ENCODE measurements around the gene LST1. TPM values are rescaled to one million over a fixed set of nuclear protein-coding genes. Genes with fewer than 3 reads are reported as not detected.

LST1 gene
- total and polyA plus RNA-seq, 9 donors: 3.8 to 34.0 (median 8.6) TPM

- H3K36me3 ChIP-seq: peaks cover 3% of the 10 kb centered on the region
- no peak overlapping the region for H3K27ac ChIP-seq
- intact Hi-C loops (cut with DNase I): no loop called here
- no peak for TF ChIP-seq EP300 (IDR thresholded peaks at IDR 0.05)
- TF ChIP-seq POLR2A (IDR thresholded peaks at IDR 0.05): no peak
- no peak for TF ChIP-seq CTCF (IDR thresholded peaks at IDR 0.05)
- no peak overlapping the region for H3K4me3 ChIP-seq
- WGBS, 3 donors: 69 to 75% (median 71%) methylated on average over 27 of the region's 27 CpGs
- no peaks in the 10 kb centered on the region for H3K9me3 ChIP-seq
- no peak for DNase-seq
- no peaks in the 10 kb centered on the region for H3K4me1 ChIP-seq (ENCODE audit: insufficient read depth)
- H3K27me3 ChIP-seq: no peaks in the 10 kb centered on the region
Measured at GRCh38 chr6:31636698-31637596, 50.9 kb downstream of the LST1 start.

Small RNAs within 50 kb of the gene (microRNA-seq; reads per million reads assigned to microRNA genes)
- gene MIR6832: 0 to 0.18 (median 0) reads per million in 3 donors

Small RNAs within 50 kb of the gene (small RNA-seq; reads per million reads assigned to genes)
- gene MIR6832 (not detected), gene SNORA38 (2.1 reads per million, percentile 72 among the genes with 10 or more reads in this experiment), gene SNORD117 (164 reads per million, percentile 92 among the genes with 10 or more reads in this experiment), gene SNORD84 (not detected), gene UQCRHP1 (not detected)

Other genes starting within 250 kb of the LST1 start
Only the 30 nearest of the 35 such genes appear.
- 10 to 100 TPM; 15.8 to 48.9 (median 24.5) TPM for gene MICA, start 182.7 kb upstream of the LST1 start, total RNA-seq
- gene MICA, start 182.7 kb upstream of the LST1 start, polyA plus RNA-seq: 10 to 100 TPM; 31.1 to 33.2 TPM
- gene MICB, start 88.1 kb upstream of the LST1 start, total RNA-seq: 1 to 10 TPM in 4 of 7 donors, under 1 TPM in 3; 0.57 to 1.7 (median 1.3) TPM
- gene MICB, start 88.1 kb upstream of the LST1 start, polyA plus RNA-seq: 10 to 100 TPM in 1 of 2 donors, under 1 TPM in 1; 0.48 to 10.6 TPM
- not detected for gene MCCD1, start 57.3 kb upstream of the LST1 start, total RNA-seq
- not detected for gene MCCD1, start 57.3 kb upstream of the LST1 start, polyA plus RNA-seq
- 100 to 1,000 TPM; 212 to 404 (median 362) TPM for gene DDX39B, start 44.3 kb upstream of the LST1 start, total RNA-seq
- gene DDX39B, start 44.3 kb upstream of the LST1 start, polyA plus RNA-seq: 100 to 1,000 TPM; 219 to 278 TPM
- 1 to 10 TPM in 6 of 7 donors, under 1 TPM in 1; 0.93 to 3.7 (median 2.3) TPM for gene ATP6V1G2, start 39.7 kb upstream of the LST1 start, total RNA-seq
- gene ATP6V1G2, start 39.7 kb upstream of the LST1 start, polyA plus RNA-seq: 1 to 10 TPM; 3.0 to 9.3 TPM
- gene NFKBIL1, start 38.7 kb upstream of the LST1 start, total RNA-seq: 10 to 100 TPM; 23.6 to 32.4 (median 27.5) TPM
- gene NFKBIL1, start 38.7 kb upstream of the LST1 start, polyA plus RNA-seq: 10 to 100 TPM in 1 of 2 donors, 1 to 10 TPM in 1; 8.2 to 46.0 TPM
- 1 to 10 TPM in 1 of 7 donors, under 1 TPM in 1, not detected in 5; 0.18 to 1.3 TPM for gene LTA, start 14.0 kb upstream of the LST1 start, total RNA-seq
- under 1 TPM; 0.17 to 0.43 TPM for gene LTA, start 14.0 kb upstream of the LST1 start, polyA plus RNA-seq
- gene TNF, start 10.7 kb upstream of the LST1 start, total RNA-seq: 1 to 10 TPM in 2 of 7 donors, under 1 TPM in 3, not detected in 2; 0.24 to 3.0 (median 0.56) TPM
- gene TNF, start 10.7 kb upstream of the LST1 start, polyA plus RNA-seq: 1 to 10 TPM in 1 of 2 donors, not detected in 1; 1.0 TPM
- 1 to 10 TPM in 1 of 7 donors, under 1 TPM in 3, not detected in 3; 0.42 to 1.8 (median 0.62) TPM for gene LTB, start 3.9 kb upstream of the LST1 start, total RNA-seq
- under 1 TPM; 0.48 to 0.73 TPM for gene LTB, start 3.9 kb upstream of the LST1 start, polyA plus RNA-seq
- gene NCR3, start 6.7 kb downstream of the LST1 start, total RNA-seq: under 1 TPM in 1 of 7 donors, not detected in 6; 0.59 TPM
- under 1 TPM in 1 of 2 donors, not detected in 1; 0.27 TPM for gene NCR3, start 6.7 kb downstream of the LST1 start, polyA plus RNA-seq
- 10 to 100 TPM in 4 of 7 donors, 1 to 10 TPM in 3; 4.5 to 26.6 (median 12.9) TPM for gene AIF1, start 29.0 kb downstream of the LST1 start, total RNA-seq
- gene AIF1, start 29.0 kb downstream of the LST1 start, polyA plus RNA-seq: 10 to 100 TPM; 24.5 to 82.4 TPM
- 100 to 1,000 TPM in 5 of 7 donors, 10 to 100 TPM in 2; 48.5 to 222 (median 180) TPM for gene PRRC2A, start 34.4 kb downstream of the LST1 start, total RNA-seq
- gene PRRC2A, start 34.4 kb downstream of the LST1 start, polyA plus RNA-seq: 100 to 1,000 TPM in 1 of 2 donors, 10 to 100 TPM in 1; 64.8 to 104 TPM
- 100 to 1,000 TPM; 113 to 246 (median 209) TPM for gene BAG6, start 66.4 kb downstream of the LST1 start, total RNA-seq
- gene BAG6, start 66.4 kb downstream of the LST1 start, polyA plus RNA-seq: 100 to 1,000 TPM; 140 to 170 TPM
- 1 to 10 TPM; 1.3 to 7.2 (median 4.0) TPM for gene APOM, start 69.6 kb downstream of the LST1 start, total RNA-seq
- gene APOM, start 69.6 kb downstream of the LST1 start, polyA plus RNA-seq: 1 to 10 TPM; 1.5 to 7.7 TPM
- 10 to 100 TPM; 13.9 to 26.2 (median 22.6) TPM for gene C6orf47, start 74.5 kb downstream of the LST1 start, total RNA-seq
- gene C6orf47, start 74.5 kb downstream of the LST1 start, polyA plus RNA-seq: 10 to 100 TPM; 15.9 to 17.6 TPM
- 10 to 100 TPM; 14.6 to 19.9 (median 16.5) TPM for gene GPANK1, start 78.7 kb downstream of the LST1 start, total RNA-seq
- gene GPANK1, start 78.7 kb downstream of the LST1 start, polyA plus RNA-seq: 10 to 100 TPM; 25.1 to 26.6 TPM
- 100 to 1,000 TPM; 120 to 258 (median 139) TPM for gene CSNK2B, start 79.8 kb downstream of the LST1 start, total RNA-seq
- gene CSNK2B, start 79.8 kb downstream of the LST1 start, polyA plus RNA-seq: 100 to 1,000 TPM; 186 to 240 TPM
- 10 to 100 TPM in 5 of 7 donors, 1 to 10 TPM in 2; 8.5 to 28.4 (median 13.1) TPM for gene LY6G5B, start 83.7 kb downstream of the LST1 start, total RNA-seq
- gene LY6G5B, start 83.7 kb downstream of the LST1 start, polyA plus RNA-seq: 10 to 100 TPM; 11.4 to 15.0 TPM
- 1 to 10 TPM in 6 of 7 donors, not detected in 1; 1.2 to 2.3 (median 2.0) TPM for gene LY6G5C, start 94.8 kb downstream of the LST1 start, total RNA-seq
- gene LY6G5C, start 94.8 kb downstream of the LST1 start, polyA plus RNA-seq: 1 to 10 TPM; 2.7 to 3.7 TPM
- 10 to 100 TPM; 31.1 to 60.4 (median 37.6) TPM for gene ABHD16A, start 117.0 kb downstream of the LST1 start, total RNA-seq
- 10 to 100 TPM; 25.4 to 35.2 TPM for gene ABHD16A, start 117.0 kb downstream of the LST1 start, polyA plus RNA-seq
- not detected for gene LY6G6F, start 120.6 kb downstream of the LST1 start, total RNA-seq
- gene LY6G6F, start 120.6 kb downstream of the LST1 start, polyA plus RNA-seq: not detected
- gene LY6G6D, start 129.1 kb downstream of the LST1 start, total RNA-seq: not detected
- gene LY6G6D, start 129.1 kb downstream of the LST1 start, polyA plus RNA-seq: not detected
- gene LY6G6C, start 135.5 kb downstream of the LST1 start, total RNA-seq: 1 to 10 TPM in 2 of 7 donors, not detected in 5; 1.0 to 4.9 TPM
- gene LY6G6C, start 135.5 kb downstream of the LST1 start, polyA plus RNA-seq: under 1 TPM in 1 of 2 donors, not detected in 1; 0.17 TPM
- gene MPIG6B, start 137.1 kb downstream of the LST1 start, total RNA-seq: under 1 TPM in 3 of 7 donors, not detected in 4; 0.15 to 0.94 (median 0.69) TPM
- under 1 TPM; 0.06 to 0.60 TPM for gene MPIG6B, start 137.1 kb downstream of the LST1 start, polyA plus RNA-seq
- 100 to 1,000 TPM in 3 of 7 donors, 10 to 100 TPM in 4; 61.2 to 139 (median 95.2) TPM for gene DDAH2, start 143.0 kb downstream of the LST1 start, total RNA-seq
- gene DDAH2, start 143.0 kb downstream of the LST1 start, polyA plus RNA-seq: 100 to 1,000 TPM in 1 of 2 donors, 10 to 100 TPM in 1; 23.9 to 127 TPM
- gene CLIC1, start 150.3 kb downstream of the LST1 start, total RNA-seq: 100 to 1,000 TPM; 128 to 208 (median 184) TPM
- 100 to 1,000 TPM; 199 to 473 TPM for gene CLIC1, start 150.3 kb downstream of the LST1 start, polyA plus RNA-seq
- 10 to 100 TPM in 4 of 7 donors, 1 to 10 TPM in 3; 8.6 to 19.1 (median 14.5) TPM for gene MSH5, start 153.7 kb downstream of the LST1 start, total RNA-seq
- gene MSH5, start 153.7 kb downstream of the LST1 start, polyA plus RNA-seq: 1 to 10 TPM; 4.8 to 7.8 TPM
- 1 to 10 TPM in 5 of 7 donors, under 1 TPM in 1, not detected in 1; 0.94 to 5.2 (median 3.6) TPM for gene SAPCD1, start 176.4 kb downstream of the LST1 start, total RNA-seq
- 1 to 10 TPM; 1.6 to 2.9 TPM for gene SAPCD1, start 176.4 kb downstream of the LST1 start, polyA plus RNA-seq
- 10 to 100 TPM in 1 of 7 donors, 1 to 10 TPM in 5, under 1 TPM in 1; 0.48 to 25.2 (median 1.7) TPM for gene VWA7, start 191.1 kb downstream of the LST1 start, total RNA-seq
- under 1 TPM; 0.18 to 0.62 TPM for gene VWA7, start 191.1 kb downstream of the LST1 start, polyA plus RNA-seq
- gene VARS1, start 209.5 kb downstream of the LST1 start, total RNA-seq: 10 to 100 TPM; 16.0 to 73.6 (median 44.1) TPM
- gene VARS1, start 209.5 kb downstream of the LST1 start, polyA plus RNA-seq: 10 to 100 TPM; 21.1 to 29.8 TPM